Measurements from ENCODE around the gene SEC22A.

The SEC22A gene

GRCh38 chr3:123317716-123318115, 116.0 kb downstream of the SEC22A start:
- in situ Hi-C loops (cut with MboI; ENCODE audit: low pct_unique_long_range_greater_than_20kb, low sequenced_read_pairs), result no loop called here

DNA sequence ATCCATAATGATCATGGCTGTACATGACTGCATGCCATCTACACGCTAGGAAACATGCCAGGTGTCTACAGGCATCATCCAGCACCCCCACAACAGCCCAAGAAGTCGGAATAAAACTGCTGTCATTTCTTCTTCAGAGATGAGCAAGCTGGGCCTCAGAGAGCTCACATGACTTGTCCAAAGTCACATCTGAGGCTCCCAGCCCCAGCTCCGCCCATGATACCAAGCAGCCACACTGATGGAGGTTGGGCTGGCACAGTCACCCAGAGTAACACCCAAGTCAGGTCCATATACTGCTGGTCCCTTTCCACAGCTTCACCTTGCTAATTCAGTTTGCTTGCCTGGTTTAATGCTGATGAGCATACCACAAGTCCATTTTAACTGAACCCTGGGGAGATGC, 116.6 kb downstream of the SEC22A start:
- no peak for DNase-seq
- in situ Hi-C loops (cut with MboI; ENCODE audit: low pct_unique_long_range_greater_than_20kb, low sequenced_read_pairs), result no loop called here

More at GRCh38 chr3:123317716-123318115, 116.0 kb downstream of the SEC22A start:
- no peak for DNase-seq

DNA sequence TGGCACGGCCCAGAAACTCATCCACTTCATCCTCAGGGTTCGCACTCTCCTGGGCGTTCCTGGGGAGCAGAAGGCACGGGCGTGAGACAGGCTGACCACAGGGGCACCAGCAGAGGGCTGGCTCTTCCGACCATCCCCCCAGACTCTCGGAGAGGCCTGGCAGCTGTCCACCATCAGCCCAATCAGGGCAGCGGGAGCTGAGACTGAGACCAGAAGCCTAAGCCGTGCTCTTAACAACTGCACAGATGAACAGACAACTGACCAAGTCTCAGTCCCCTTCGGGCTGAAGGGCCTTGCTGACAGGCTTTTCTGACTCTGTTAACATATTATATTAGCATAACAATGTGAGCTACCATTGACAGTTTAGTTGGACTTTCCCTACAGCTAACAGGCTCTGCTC, 118.0 kb downstream of the SEC22A start:
- DNase-seq, result no peak
- in situ Hi-C loops (cut with MboI; ENCODE audit: low pct_unique_long_range_greater_than_20kb, low sequenced_read_pairs), result no loop called here

GRCh38 chr3:123320221-123320620, 118.5 kb downstream of the SEC22A start:
- in situ Hi-C loops (cut with MboI; ENCODE audit: low pct_unique_long_range_greater_than_20kb, low sequenced_read_pairs), result no loop called here
- DNase-seq, result no peak

- in situ Hi-C loops (cut with MboI; ENCODE audit: low pct_unique_long_range_greater_than_20kb, low sequenced_read_pairs), result no loop called here
- no peak for DNase-seq
Observed at GRCh38 chr3:123321806-123322205, 120.1 kb downstream of the SEC22A start.

DNA sequence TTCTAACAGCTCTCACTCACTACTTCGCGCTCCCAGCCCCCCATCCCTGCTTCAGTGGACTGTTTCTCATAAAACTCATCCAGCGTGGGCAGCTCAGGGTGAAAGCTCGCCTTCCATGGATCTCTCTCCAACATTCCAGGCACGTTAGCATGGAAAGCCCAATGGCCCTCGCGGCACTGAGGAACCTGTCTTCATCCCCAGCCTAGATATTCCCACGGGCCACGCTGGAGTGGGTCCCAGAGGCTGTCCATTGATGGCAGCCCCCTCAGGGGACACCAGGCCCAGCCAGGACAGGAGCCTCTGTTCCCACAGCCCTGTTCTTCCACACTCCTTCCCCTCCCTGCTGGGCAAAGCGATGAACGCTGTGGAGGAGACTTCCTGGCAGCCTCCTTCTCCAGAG, 121.1 kb downstream of the SEC22A start:
- DNase-seq, result no peak
- in situ Hi-C loops (cut with MboI; ENCODE audit: low pct_unique_long_range_greater_than_20kb, low sequenced_read_pairs), result no loop called here

Data from KBM-7 (cell line).